HEK293 (cell line): ENCODE results near the gene SLC39A5.
"Not testable (repeated sequence)": the region's sequence is repeated elsewhere in the genome, so short reads cannot be mapped to it uniquely, and the experiment has no call there.

Source experiments
- CTCF ChIA-PET: fragments of 350-600 bp; formaldehyde crosslinking; extraction: SDS; loops from one replicate; lab custom pipeline; 2021; ENCODE audit warnings: antibody characterized with exemption; lab: Yijun Ruan, JAX
- POLR2A ChIA-PET: fragments of 300-600 bp; formaldehyde crosslinking; extraction: SDS; loops from one replicate; lab custom pipeline; 2020; ENCODE audit warnings: antibody characterized with exemption, inconsistent platforms; lab: Yijun Ruan, JAX
- H3K27ac ChIP-seq: fragments of 200-500 bp; sonication (Bioruptor generic); 2 replicates; pipeline ENCODE4 v1.5.1; 2014; ENCODE audit warnings: low read depth, low read length, control low read depth, inconsistent platforms; ENCODE audit errors: extremely low read depth
- H3K36me3 ChIP-seq, 2 experiments: fragments of 200-500 bp in 1 of 2; sonication (Bioruptor generic) in 1 of 2; 1 replicate in 1 of 2; 2 replicates in 1 of 2; pipeline ENCODE4 v1.5.1; 2014 to 2017; ENCODE audit warnings: inconsistent platforms in 2 of 2, low read length in 2 of 2; ENCODE audit not compliant: control insufficient read depth in 2 of 2, insufficient read depth in 1 of 2
- H3K4me1 ChIP-seq: fragments of 200-500 bp; sonication (Bioruptor generic); 2 replicates; pipeline ENCODE4 v1.5.1; 2014; ENCODE audit warnings: mild to moderate bottlenecking, low read length, inconsistent platforms; ENCODE audit not compliant: control insufficient read depth, insufficient read depth
- H3K4me3 ChIP-seq: 2 replicates; pipeline ENCODE4 v1.5.1; 2011; ENCODE audit warnings: low read depth, mild to moderate bottlenecking, control low read depth, low read length, moderate library complexity
- H3K9me3 ChIP-seq: fragments of 200-500 bp; sonication (Bioruptor generic); 2 replicates; pipeline ENCODE4 v1.5.1; 2014; ENCODE audit warnings: low read depth, low read length, inconsistent platforms; ENCODE audit not compliant: control insufficient read depth, insufficient read depth
- GLIS1 ChIP-seq: fragments of 450-650 bp; formaldehyde crosslinking; IDR thresholded peaks from 2 replicates; pipeline ENCODE4 v1.5.1; 2016; ENCODE audit warnings: missing biosample characterization, missing genetic modification characterization
- REST ChIP-seq: fragments of 450-650 bp; formaldehyde crosslinking; IDR thresholded peaks from 2 replicates; pipeline ENCODE4 v1.5.1; 2016; ENCODE audit warnings: missing biosample characterization, missing genetic modification characterization
- SCRT2 ChIP-seq: fragments of 450-650 bp; formaldehyde crosslinking; IDR thresholded peaks from 2 replicates; pipeline ENCODE4 v1.5.1; 2016; ENCODE audit warnings: missing biosample characterization, missing genetic modification characterization
- ZBTB11 ChIP-seq: fragments of 450-650 bp; formaldehyde crosslinking; conservative IDR thresholded peaks from 2 replicates; pipeline ENCODE4 v1.5.1; 2016; ENCODE audit warnings: low read depth, missing biosample characterization, missing genetic modification characterization
- ZBTB17 ChIP-seq: fragments of 450-650 bp; formaldehyde crosslinking; IDR thresholded peaks from 2 replicates; pipeline ENCODE4 v1.5.1; 2016; ENCODE audit warnings: missing biosample characterization, missing genetic modification characterization
- ZBTB21 ChIP-seq: fragments of 450-650 bp; formaldehyde crosslinking; IDR thresholded peaks from 2 replicates; pipeline ENCODE4 v1.5.1; 2017; ENCODE audit warnings: missing biosample characterization, missing genetic modification characterization
- ZNF121 ChIP-seq: fragments of 450-650 bp; formaldehyde crosslinking; IDR thresholded peaks from 2 replicates; pipeline ENCODE4 v1.5.1; 2016; ENCODE audit warnings: missing biosample characterization, missing genetic modification characterization
- ZNF133 ChIP-seq: fragments of 450-650 bp; formaldehyde crosslinking; IDR thresholded peaks from 2 replicates; pipeline ENCODE4 v1.5.1; 2016; ENCODE audit warnings: missing biosample characterization, missing genetic modification characterization
- ZNF155 ChIP-seq: fragments of 450-650 bp; formaldehyde crosslinking; IDR thresholded peaks from 2 replicates; pipeline ENCODE4 v1.5.1; 2016; ENCODE audit warnings: missing biosample characterization, missing genetic modification characterization
- ZNF202 ChIP-seq: fragments of 450-650 bp; formaldehyde crosslinking; IDR thresholded peaks from 2 replicates; pipeline ENCODE4 v1.5.1; 2016; ENCODE audit warnings: missing biosample characterization, missing genetic modification characterization, borderline replicate concordance
- ZNF274 ChIP-seq, 2 experiments: fragments of 200-500 bp in 1 of 2; fragments of 450-650 bp in 1 of 2; sonication (Bioruptor generic) in 1 of 2; formaldehyde crosslinking in 1 of 2; IDR thresholded peaks; 2 replicates each; pipeline versions ENCODE4 v1.5.1 to v1.6.1; 2014 to 2016; ENCODE audit warnings: borderline replicate concordance in 1 of 2, inconsistent platforms in 1 of 2, low read length in 1 of 2, missing biosample characterization in 1 of 2, missing genetic modification characterization in 1 of 2
- ZNF311 ChIP-seq: fragments of 450-650 bp; formaldehyde crosslinking; IDR thresholded peaks from 2 replicates; pipeline ENCODE4 v1.5.1; 2017; ENCODE audit warnings: missing biosample characterization, missing genetic modification characterization, borderline replicate concordance
- ZNF324 ChIP-seq: fragments of 450-650 bp; formaldehyde crosslinking; IDR thresholded peaks from 2 replicates; pipeline ENCODE4 v1.5.1; 2016; ENCODE audit warnings: missing biosample characterization, missing genetic modification characterization
- ZNF398 ChIP-seq: fragments of 450-650 bp; formaldehyde crosslinking; IDR thresholded peaks from 2 replicates; pipeline ENCODE4 v1.5.1; 2017; ENCODE audit warnings: missing biosample characterization, missing genetic modification characterization
- ZNF416 ChIP-seq: fragments of 450-650 bp; formaldehyde crosslinking; IDR thresholded peaks from 2 replicates; pipeline ENCODE4 v1.5.1; 2016; ENCODE audit warnings: missing biosample characterization, missing genetic modification characterization
- ZNF488 ChIP-seq: fragments of 450-650 bp; formaldehyde crosslinking; IDR thresholded peaks from 2 replicates; pipeline ENCODE4 v1.5.1; 2016; ENCODE audit warnings: missing biosample characterization, missing genetic modification characterization
- ZNF561 ChIP-seq: fragments of 450-650 bp; IDR thresholded peaks from 2 replicates; pipeline ENCODE4 v1.5.1; 2018; ENCODE audit warnings: missing biosample characterization, missing genetic modification characterization, borderline replicate concordance
- ZNF629 ChIP-seq: fragments of 450-650 bp; formaldehyde crosslinking; IDR thresholded peaks from 2 replicates; pipeline ENCODE4 v1.5.1; 2017; ENCODE audit warnings: missing biosample characterization, missing genetic modification characterization
- ZNF658 ChIP-seq: fragments of 450-650 bp; formaldehyde crosslinking; IDR thresholded peaks from 2 replicates; pipeline ENCODE4; 2016; ENCODE audit warnings: missing biosample characterization, missing genetic modification characterization
- ZXDB ChIP-seq: fragments of 450-650 bp; formaldehyde crosslinking; IDR thresholded peaks from 2 replicates; pipeline ENCODE4 v1.5.1; 2016; ENCODE audit warnings: missing biosample characterization, missing genetic modification characterization

The SLC39A5 gene

GRCh38 chr12:56272468-56272867 is 42.6 kb downstream of the SLC39A5 start:
- TF ChIP-seq SCRT2 (tag by site-specific recombination), result peak; percentile 16; the same call in 1 of the 2 replicates
- not testable (repeated sequence) for H3K4me1 ChIP-seq, H3K9me3 ChIP-seq, H3K27ac ChIP-seq, H3K4me3 ChIP-seq
- H3K36me3 ChIP-seq, result peaks cover 42 to 83% of the 10 kb centered on the region in 2 experiments
- POLR2A ChIA-PET, result interaction anchor here (1.0 to 1.3 kb wide), 2 partner anchors 13 to 27 kb away, joined by 4 read pairs; no protein-coding TSS in a partner anchor
- CTCF ChIA-PET, result interaction anchor here (0.6 to 0.7 kb wide), 3 partner anchors 13 to 323 kb away, joined by 3 to 4 read pairs (median 4); no protein-coding TSS in a partner anchor

GRCh38 chr12:56274299-56274698 is 44.4 kb downstream of the SLC39A5 start:
- Histone ChIP-seq H3K27ac (no peak overlapping the region), H3K4me1 (no peaks in the 10 kb centered on the region), H3K36me3 (peaks cover 61 to 94% of the 10 kb centered on the region in 2 experiments)
- CTCF ChIA-PET, result interaction anchor here (0.6 to 1.2 kb wide), 3 partner anchors 11 to 1861 kb away, joined by 3 to 8 read pairs (median 3); no protein-coding TSS in a partner anchor
- peak; percentile 92 for TF ChIP-seq ZNF121 (tag by site-specific recombination)
- TF ChIP-seq ZNF155, result no peak
- no peak for TF ChIP-seq ZNF416 (tag by site-specific recombination)
- no peak for TF ChIP-seq ZNF561 (tag by site-specific recombination)
- no peak for TF ChIP-seq ZNF311 (tag by site-specific recombination)
- TF ChIP-seq, all 188 proteins: peak for 1
- no peaks in the 10 kb centered on the region for H3K9me3 ChIP-seq
- no peak overlapping the region for H3K4me3 ChIP-seq
- POLR2A ChIA-PET, result no interaction called here

GRCh38 chr12:56278905-56279304 is 49.1 kb downstream of the SLC39A5 start:
- H3K9me3 ChIP-seq, result no peaks in the 10 kb centered on the region
- CTCF ChIA-PET, result interaction anchor here (0.8 to 1.1 kb wide), 2 partner anchors 12 to 21 kb away, joined by 3 to 4 read pairs; partner anchors contain the start of gene ANKRD52
- no peak overlapping the region for H3K4me3 ChIP-seq
- H3K27ac ChIP-seq, result no peak overlapping the region
- no peak for TF ChIP-seq ZBTB21 (tag by site-specific recombination)
- TF ChIP-seq ZBTB11 (tag by site-specific recombination), result no peak
- TF ChIP-seq ZXDB, result no peak
- no peak for TF ChIP-seq ZNF202 (tag by site-specific recombination)
- TF ChIP-seq GLIS1 (tag by site-specific recombination), result no peak
- TF ChIP-seq ZNF488, result no peak
- TF ChIP-seq ZNF629, result no peak
- TF ChIP-seq ZNF561 (tag by site-specific recombination), result no peak
- no peak for TF ChIP-seq ZBTB17 (tag by site-specific recombination)
- no peak for TF ChIP-seq ZNF274 (IDR thresholded peaks at IDR 0.05; ENCODE audit: low read length)
- TF ChIP-seq ZNF274 (tag by site-specific recombination; IDR thresholded peaks at IDR 0.05; ENCODE audit: borderline replicate concordance), result no peak
- no peak for TF ChIP-seq REST (tag by site-specific recombination)
- no peak for TF ChIP-seq ZNF658
- no peak for TF ChIP-seq ZNF398 (tag by site-specific recombination)
- TF ChIP-seq ZNF324 (tag by site-specific recombination), result no peak
- no peak for TF ChIP-seq ZNF133 (tag by site-specific recombination)
- H3K36me3 ChIP-seq, result peaks cover 88 to 92% of the 10 kb centered on the region in 2 experiments
- POLR2A ChIA-PET, result interaction anchor here (0.7 to 0.8 kb wide), 2 partner anchors 11 to 105 kb away, joined by 3 to 4 read pairs; no protein-coding TSS in a partner anchor
- no peaks in the 10 kb centered on the region for H3K4me1 ChIP-seq
